ENCODE results near the gene MANSC1. TPM values are rescaled to one million over a fixed set of nuclear protein-coding genes. Genes with fewer than 3 reads are reported as not detected.
A peak's percentile ranks its signal among the peaks of the same experiment; 100 is the strongest.

Gene MANSC1
- total and polyA plus RNA-seq, 2 of the 13 experiments (the other 11 are each of a cell fraction or from before 2014, with no cell fraction given): 1.9 to 4.2 TPM

- TF ChIP-seq PAXIP1 (CRISPR knock-in tag; conservative IDR thresholded peaks at IDR 0.05) (peak; percentile 72), BCL6 (CRISPR knock-in tag; IDR thresholded peaks at IDR 0.05) (peak; percentile 73), HDAC2 (CRISPR knock-in tag; IDR thresholded peaks at IDR 0.05) (peak; percentile 83), ZUFSP (CRISPR knock-in tag; IDR thresholded peaks at IDR 0.05; ENCODE audit: borderline replicate concordance) (no peak), IKZF5 (CRISPR knock-in tag; IDR thresholded peaks at IDR 0.05) (peak; percentile 76; the same call in 1 of the 2 replicates), HNF1A (IDR thresholded peaks at IDR 0.05; ENCODE audit: low read depth) (peak; percentile 36; the same call in 1 of the 2 replicates), HNF1A (CRISPR knock-in tag; IDR thresholded peaks at IDR 0.05; ENCODE audit: borderline replicate concordance) (peak; percentile 42; the same call in 1 of the 2 replicates), ZBTB7B (CRISPR knock-in tag; IDR thresholded peaks at IDR 0.05) (0 out of 2 replicates have a peak, but pooled peaks have one; percentile 45), ZNF773 (CRISPR knock-in tag; IDR thresholded peaks at IDR 0.05; ENCODE audit: borderline replicate concordance) (no peak), SOX5 (CRISPR knock-in tag; IDR thresholded peaks at IDR 0.05; ENCODE audit: borderline replicate concordance) (peak; percentile 69; the same call in 1 of the 2 replicates), TARDBP (CRISPR knock-in tag; IDR thresholded peaks at IDR 0.05) (peak; percentile 65; the same call in 1 of the 2 replicates)
Measured at GRCh38 chr12:12398026-12398859, 48.2 kb upstream of the MANSC1 start (continued).

Data from HepG2 (cell line).